ENCODE data around the gene RUBCNL. TPM values are rescaled to one million over a fixed set of nuclear protein-coding genes. Genes with fewer than 3 reads are reported as not detected.

The RUBCNL gene
- 0.07 and 0.68 TPM in 2 replicates for total RNA-seq

GRCh38 chr13:46387064-46387851 is at the start of gene RUBCNL:
Gene RUBCNL, minus strand, starts transcription at chr13:46387252. Its CDS starts 14,777 bp downstream, at chr13:46372475.

Other genes with a start within 250 kb of the RUBCNL start
- 1.1 and 18.5 TPM in 2 replicates for gene LCP1, start 205.1 kb downstream of the RUBCNL start, total RNA-seq
- not detected in 2 replicates for gene LRRC63, start 175.3 kb downstream of the RUBCNL start, total RNA-seq
- gene LRCH1, start 165.9 kb upstream of the RUBCNL start, total RNA-seq: 6.2 and 13.2 TPM in 2 replicates

All from nasal cavity respiratory epithelium epithelial cell of viscerocranial mucosa (primary cell).